HepG2 (cell line): ENCODE results near the gene AVPR2. TPM values are rescaled to one million over a fixed set of nuclear protein-coding genes. Genes with fewer than 3 reads are reported as not detected.

Experiments
- ATAC-seq: fragments of 200-7000 bp; cut with Tn5 transposase; 3 replicates; pipeline ENCODE4 v1.9.1; 2020; ENCODE audit warnings: mild to moderate bottlenecking, moderate library complexity
- BruUV-seq: library from RNA; stranded (reverse); fragments of 400-500 nt; replicated peaks from 2 replicates; lab custom pipeline; 2021; lab: Mats Ljungman, UMichigan
- CTCF ChIA-PET: fragments of 300-600 bp; formaldehyde crosslinking; extraction: SDS; loops from one replicate; lab custom pipeline; 2021; ENCODE audit warnings: low total read pairs, inconsistent platforms, low intra/inter-chr PET ratio; lab: Yijun Ruan, JAX
- POLR2A ChIA-PET: fragments of 350-600 bp; sonication (Branson Sonifier 250); formaldehyde crosslinking; loops from one replicate; lab custom pipeline; 2020; ENCODE audit warnings: antibody characterized with exemption, inconsistent platforms; lab: Yijun Ruan, JAX
- DNase-seq: peaks from one replicate; pipeline ENCODE4 v3.0.0-alpha.2; 2015; ENCODE audit warnings: low spot score
- FAIRE-seq: peaks from 3 replicates; lab custom pipeline; 2011; peaks lifted over from hg19 to GRCh38; lab: Jason Lieb, UNC
- H2AFZ ChIP-seq: one replicate; pipeline ENCODE4 v1.6.1; 2011; ENCODE audit warnings: low read length, inconsistent platforms
- H3K27ac ChIP-seq: fragments of 300-600 bp; 3 replicates; pipeline ENCODE4 v1.8.0; 2011; ENCODE audit warnings: mixed run types, mild to moderate bottlenecking, mixed read lengths, low read length, inconsistent platforms; ENCODE audit not compliant: insufficient read depth; ENCODE audit errors: extremely low read length
- H3K27me3 ChIP-seq, 2 experiments: fragments of 200-600 bp in 1 of 2; 2 replicates in 1 of 2; 3 replicates in 1 of 2; pipeline versions ENCODE4 v1.6.0 to v1.8.0; 2011; ENCODE audit warnings: low read length in 2 of 2, mild to moderate bottlenecking in 2 of 2, moderate library complexity in 2 of 2, inconsistent platforms in 1 of 2; ENCODE audit not compliant: insufficient read depth in 2 of 2, control insufficient read depth in 1 of 2
- H3K36me3 ChIP-seq, 2 experiments: fragments of 200-600 bp in 1 of 2; replicated peaks in 1 of 2; 2 replicates in 1 of 2; 3 replicates in 1 of 2; pipeline versions ENCODE4 v1.5.1 to v1.8.0; 2011; ENCODE audit warnings: low read length in 2 of 2, inconsistent platforms in 1 of 2; ENCODE audit not compliant: insufficient read depth in 2 of 2, control insufficient read depth in 1 of 2
- H3K4me1 ChIP-seq: 2 replicates; pipeline ENCODE4 v1.5.1; 2012; ENCODE audit warnings: low read length, inconsistent platforms; ENCODE audit not compliant: insufficient read depth
- H3K4me2 ChIP-seq: 2 replicates; pipeline ENCODE4 v1.6.0; 2011; ENCODE audit warnings: low read depth, low read length, inconsistent platforms
- H3K4me3 ChIP-seq, 3 experiments: fragments of 200-600 bp in 1 of 3; sonication (generic), shearing (Covaris generic) in 1 of 3; replicated peaks in 1 of 3; 2 replicates each; pipeline ENCODE4 v1.5.1; 2011 to 2016; ENCODE audit warnings: low read length in 3 of 3, inconsistent platforms in 2 of 3, low read depth in 2 of 3, mild to moderate bottlenecking in 2 of 3, control low read depth in 1 of 3, mixed read lengths in 1 of 3; ENCODE audit not compliant: insufficient read depth in 1 of 3
- H3K79me2 ChIP-seq: one replicate; pipeline ENCODE4 v1.6.1; 2011; ENCODE audit warnings: low read length, inconsistent platforms; ENCODE audit not compliant: insufficient read depth
- H3K9ac ChIP-seq: 2 replicates; pipeline ENCODE4 v1.6.0; 2011; ENCODE audit warnings: mild to moderate bottlenecking, low read depth, low read length, inconsistent platforms; ENCODE audit not compliant: insufficient read depth
- H3K9me3 ChIP-seq: 2 replicates; pipeline ENCODE4 v1.5.1; 2012; ENCODE audit warnings: mild to moderate bottlenecking, low read length
- H4K20me1 ChIP-seq: 2 replicates; pipeline ENCODE4 v1.6.0; 2011; ENCODE audit warnings: inconsistent platforms, mild to moderate bottlenecking, low read length, moderate library complexity; ENCODE audit not compliant: insufficient read depth
- FUBP1 ChIP-seq: sonication (generic); formaldehyde crosslinking; IDR thresholded peaks from 2 replicates; pipeline ENCODE4 v1.5.1; 2020; ENCODE audit warnings: missing genetic modification reagents, mild to moderate bottlenecking, borderline replicate concordance
- NR2C2 ChIP-seq: sonication (generic); formaldehyde crosslinking; IDR thresholded peaks from 2 replicates; pipeline ENCODE4 v1.4.0; 2020; ENCODE audit warnings: missing genetic modification reagents, mild to moderate bottlenecking, moderate library complexity, borderline replicate concordance
- ZNF3 ChIP-seq: IDR thresholded peaks from 2 replicates; pipeline ENCODE4 v1.7.0; 2017; ENCODE audit warnings: inconsistent platforms
- ZNF431 ChIP-seq: sonication (generic); formaldehyde crosslinking; IDR thresholded peaks from 2 replicates; pipeline ENCODE4 v1.9.0; 2022; ENCODE audit warnings: missing genetic modification reagents, low read depth, mild to moderate bottlenecking, borderline replicate concordance
- WGBS: methylation state at CpG from one replicate; pipeline ENCODE4 v1.1.6; 2017; ENCODE audit warnings: low lambda C conversion rate; 5-methylcytosine and 5-hydroxymethylcytosine counted together
- in situ Hi-C: cut with HindIII; loops from 2 replicates; pipeline ENCODE4 v1.10.0; 2017; ENCODE audit warnings: low pct_unique_long_range_greater_than_20kb; ENCODE audit not compliant: extremely low pct_ligation_motif_present
- intact Hi-C: fragments of 100-400 bp; cut with micrococcal nuclease; formaldehyde crosslinking; loops from one replicate; pipeline ENCODE4 v1.10.0; 2022; ENCODE audit not compliant: unreplicated experiment
- polyA plus RNA-seq, 8 experiments: library from polyadenylated mRNA; depleted of rRNA in 3 of 8; stranded (reverse) in 7 of 8; unstranded in 1 of 8; fragments of >200 nt; fragmentation: Illumina TruSeq in 4 of 8; extraction: Trizol in 4 of 8; gene quantifications; 2 replicates each; pipeline versions ENCODE4 v1.2.1 to v1.2.3, GENCODE V29; 2011 to 2016; ENCODE audit warnings: low read depth in 4 of 8, missing spikeins in 1 of 8, mixed read lengths in 1 of 8; ENCODE audit not compliant: insufficient read depth in 1 of 8
- total RNA-seq, 5 experiments: library from RNA; depleted of rRNA; stranded (reverse); fragments of >200 nt; fragmentation: Illumina TruSeq; extraction: Trizol; gene quantifications; 2 replicates each; pipeline ENCODE4 v1.2.3, GENCODE V29; 2016; ENCODE audit warnings: low read depth in 1 of 5
- TF ChIP-seq, protein P1 (sequence below): sonication (generic); formaldehyde crosslinking; IDR thresholded peaks from 2 replicates; pipeline ENCODE4 v1.4.0; 2020; ENCODE audit warnings: mild to moderate bottlenecking, missing genetic modification reagents

AVPR2 gene
- total and polyA plus RNA-seq, 2 of the 13 experiments (the other 11 are each of a cell fraction or from before 2014, with no cell fraction given): not detected

DNA sequence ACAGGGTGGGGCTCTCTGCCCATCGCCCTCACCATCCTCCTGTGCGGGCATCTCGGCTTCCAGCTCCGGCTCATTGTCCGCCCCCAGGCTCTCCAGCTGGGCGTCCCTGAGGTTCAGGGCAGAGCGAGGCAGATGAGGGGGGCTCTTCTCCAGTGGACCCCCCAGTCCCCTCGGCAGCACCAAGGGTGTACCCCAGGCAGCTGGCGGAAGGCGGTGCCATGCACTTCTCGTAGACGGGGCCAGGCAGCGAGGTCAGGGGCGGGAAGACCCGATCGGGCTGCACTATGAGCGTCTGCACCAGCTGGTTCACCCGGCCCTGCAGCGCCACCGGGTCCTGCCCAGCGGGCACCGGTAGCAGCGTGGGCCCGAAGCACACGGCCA, 5.5 kb downstream of the AVPR2 start (continued):
- TF ChIP-seq FUBP1 (CRISPR knock-in tag) (no peak), NR2C2 (CRISPR knock-in tag) (no peak), ZNF431 (CRISPR knock-in tag) (no peak), ZNF3 (CRISPR knock-in tag) (no peak)
- TF ChIP-seq, all 625 proteins: peak for 0

DNA sequence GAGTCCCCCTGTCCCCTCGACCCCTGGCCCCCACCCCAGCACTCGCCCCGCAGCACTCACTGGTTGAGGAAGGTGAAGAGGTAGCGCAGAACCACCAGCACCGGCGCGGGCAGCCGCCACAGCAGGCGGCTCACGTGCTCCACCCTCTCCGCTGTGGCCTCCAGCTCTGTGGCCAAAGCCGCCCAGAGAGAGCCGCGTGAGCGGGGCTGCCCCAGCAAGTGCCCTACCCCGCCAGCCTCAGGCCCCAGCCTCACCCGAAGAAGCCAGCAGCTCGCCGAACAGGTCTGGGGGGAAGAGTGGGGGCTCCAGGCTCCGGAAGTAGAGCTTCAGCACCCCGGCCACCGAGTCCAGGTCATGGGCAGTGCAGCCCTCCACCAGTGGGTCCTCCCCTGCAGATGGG, 6.0 kb downstream of the AVPR2 start:
- Histone ChIP-seq H3K27ac (no peak overlapping the region), H3K36me3 (no peaks in the 10 kb centered on the region), H3K27me3 (peaks cover 0 to 4% of the 10 kb centered on the region in 2 experiments; a peak in 2 of 5 replicates), H4K20me1 (no peaks in the 10 kb centered on the region), H3K4me3 (no peak overlapping the region), H3K4me1 (peaks cover 5% of the 10 kb centered on the region), H3K9ac (no peak overlapping the region), H3K79me2 (no peaks in the 10 kb centered on the region), H2AFZ (no peak overlapping the region), H3K4me2 (no peak overlapping the region), H3K9me3 (no peaks in the 10 kb centered on the region)
- WGBS: 42% methylated on average over 10 of the region's 22 CpGs
- CTCF ChIA-PET: no interaction called here
- POLR2A ChIA-PET: interaction anchor here (1.0 kb wide), 1 partner anchor 17 kb away, joined by 4 read pairs; no protein-coding TSS in a partner anchor
- in situ Hi-C loops: no loop called here
- intact Hi-C loops: no loop called here
- BruUV-seq: no TSS peak
- FAIRE-seq: no peak
- ATAC-seq: no peak
- TF ChIP-seq, protein P1, sequence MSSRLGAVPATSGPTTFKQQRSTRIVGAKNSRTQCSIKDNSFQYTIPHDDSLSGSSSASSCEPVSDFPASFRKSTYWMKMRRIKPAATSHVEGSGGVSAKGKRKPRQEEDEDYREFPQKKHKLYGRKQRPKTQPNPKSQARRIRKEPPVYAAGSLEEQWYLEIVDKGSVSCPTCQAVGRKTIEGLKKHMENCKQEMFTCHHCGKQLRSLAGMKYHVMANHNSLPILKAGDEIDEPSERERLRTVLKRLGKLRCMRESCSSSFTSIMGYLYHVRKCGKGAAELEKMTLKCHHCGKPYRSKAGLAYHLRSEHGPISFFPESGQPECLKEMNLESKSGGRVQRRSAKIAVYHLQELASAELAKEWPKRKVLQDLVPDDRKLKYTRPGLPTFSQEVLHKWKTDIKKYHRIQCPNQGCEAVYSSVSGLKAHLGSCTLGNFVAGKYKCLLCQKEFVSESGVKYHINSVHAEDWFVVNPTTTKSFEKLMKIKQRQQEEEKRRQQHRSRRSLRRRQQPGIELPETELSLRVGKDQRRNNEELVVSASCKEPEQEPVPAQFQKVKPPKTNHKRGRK (CRISPR knock-in tag): no peak
- TF ChIP-seq, all 625 proteins: peak for 0
- no peak for DNase-seq
